H9 (cell line): ENCODE data around the gene SLC6A19. TPM values are rescaled to one million over a fixed set of nuclear protein-coding genes. Genes with fewer than 3 reads are reported as not detected.

ENCODE experiments used
- DNase-seq: peaks from one replicate; pipeline ENCODE4 v3.0.0-alpha.2; 2017
- H2AFZ ChIP-seq: one replicate; pipeline ENCODE4 v1.6.1; 2013; ENCODE audit warnings: mild to moderate bottlenecking, low read length, control low read depth, moderate library complexity
- H2AK5ac ChIP-seq: 2 replicates; pipeline ENCODE4 v1.6.1; 2013; ENCODE audit warnings: low read length, control low read depth, mixed read lengths; ENCODE audit not compliant: insufficient read length
- H2BK120ac ChIP-seq: one replicate; pipeline ENCODE4 v1.6.1; 2013; ENCODE audit warnings: low read depth, mild to moderate bottlenecking, low read length, control low read depth, inconsistent platforms; ENCODE audit not compliant: poor library complexity, severe bottlenecking
- H2BK12ac ChIP-seq: 2 replicates; pipeline ENCODE4 v1.6.1; 2013; ENCODE audit warnings: low read length, control low read depth, mixed read lengths, low read depth; ENCODE audit not compliant: insufficient read length
- H2BK15ac ChIP-seq: 2 replicates; pipeline ENCODE4 v1.6.1; 2013; ENCODE audit warnings: low read depth, low read length, control low read depth
- H2BK20ac ChIP-seq: one replicate; pipeline ENCODE4 v1.6.1; 2013; ENCODE audit warnings: low read depth, mild to moderate bottlenecking, low read length, control low read depth, inconsistent platforms; ENCODE audit not compliant: poor library complexity, severe bottlenecking
- H2BK5ac ChIP-seq: 2 replicates; pipeline ENCODE4 v1.6.1; 2013; ENCODE audit warnings: low read length, control low read depth, mixed read lengths; ENCODE audit not compliant: insufficient read length
- H3K14ac ChIP-seq: 2 replicates; pipeline ENCODE4 v1.6.1; 2013; ENCODE audit warnings: low read length, control low read depth; ENCODE audit not compliant: insufficient read depth
- H3K18ac ChIP-seq: 2 replicates; pipeline ENCODE4 v1.6.1; 2013; ENCODE audit warnings: low read depth, mild to moderate bottlenecking, mixed read lengths, low read length, control low read depth; ENCODE audit not compliant: insufficient read length
- H3K23ac ChIP-seq: 2 replicates; pipeline ENCODE4 v1.6.1; 2013; ENCODE audit warnings: low read length, control low read depth, mixed read lengths, low read depth; ENCODE audit not compliant: insufficient read length
- H3K23me2 ChIP-seq: 2 replicates; pipeline ENCODE4 v1.6.1; 2013; ENCODE audit warnings: low read depth, mild to moderate bottlenecking, mixed read lengths, low read length, control low read depth; ENCODE audit not compliant: insufficient read length, poor library complexity, severe bottlenecking
- H3K27ac ChIP-seq: 2 replicates; pipeline ENCODE4 v1.5.1; 2013; ENCODE audit warnings: low read length, control low read depth, mixed read lengths, low read depth; ENCODE audit not compliant: insufficient read length
- H3K27me3 ChIP-seq: 2 replicates; pipeline ENCODE4 v1.6.1; 2013; ENCODE audit warnings: low read length, control low read depth, inconsistent platforms; ENCODE audit not compliant: insufficient read depth
- H3K4ac ChIP-seq: 2 replicates; pipeline ENCODE4 v1.6.1; 2013; ENCODE audit warnings: low read depth, mild to moderate bottlenecking, control low read depth, inconsistent platforms, low read length, moderate library complexity
- H3K4me1 ChIP-seq: 2 replicates; pipeline ENCODE4 v1.6.1; 2013; ENCODE audit warnings: low read length, control low read depth, inconsistent platforms; ENCODE audit not compliant: insufficient read depth
- H3K4me2 ChIP-seq: 2 replicates; pipeline ENCODE4 v1.6.1; 2013; ENCODE audit warnings: low read length, control low read depth, mixed read lengths; ENCODE audit not compliant: insufficient read length, insufficient read depth
- H3K56ac ChIP-seq: 2 replicates; pipeline ENCODE4 v1.6.1; 2013; ENCODE audit warnings: low read depth, mild to moderate bottlenecking, mixed read lengths, low read length, control low read depth; ENCODE audit not compliant: insufficient read length
- H3K79me1 ChIP-seq: 2 replicates; pipeline ENCODE4 v1.6.1; 2013; ENCODE audit warnings: low read depth, mild to moderate bottlenecking, moderate library complexity, low read length, control low read depth, inconsistent platforms; ENCODE audit not compliant: insufficient read depth, poor library complexity, severe bottlenecking
- H3K79me2 ChIP-seq: 2 replicates; pipeline ENCODE4 v1.6.1; 2013; ENCODE audit warnings: low read length, control low read depth, inconsistent platforms; ENCODE audit not compliant: insufficient read depth
- H3K9ac ChIP-seq: 2 replicates; pipeline ENCODE4 v1.6.1; 2013; ENCODE audit warnings: low read length, control low read depth, mixed read lengths; ENCODE audit not compliant: insufficient read length; ENCODE audit errors: extremely low read depth
- H3K9me3 ChIP-seq: one replicate; pipeline ENCODE4 v1.6.1; 2013; ENCODE audit warnings: low read depth, low read length, inconsistent platforms; ENCODE audit not compliant: control insufficient read depth
- H3T11ph ChIP-seq: one replicate; pipeline ENCODE4 v1.6.1; 2013; ENCODE audit warnings: mild to moderate bottlenecking, low read length, control low read depth, inconsistent platforms
- H4K20me1 ChIP-seq: one replicate; pipeline ENCODE4 v1.6.1; 2013; ENCODE audit not compliant: control insufficient read depth, insufficient read length, insufficient read depth
- H4K5ac ChIP-seq: 2 replicates; pipeline ENCODE4 v1.6.1; 2013; ENCODE audit warnings: low read depth, mild to moderate bottlenecking, mixed read lengths, low read length, control low read depth; ENCODE audit not compliant: insufficient read length
- H4K8ac ChIP-seq: replicated peaks from 2 replicates; pipeline ENCODE4 v1.6.1; 2013; ENCODE audit warnings: low read length, control low read depth, mixed read lengths, low read depth; ENCODE audit not compliant: insufficient read length
- H4K91ac ChIP-seq: 2 replicates; pipeline ENCODE4 v1.6.1; 2013; ENCODE audit warnings: low read depth, mild to moderate bottlenecking, moderate library complexity, mixed read lengths, low read length, control low read depth; ENCODE audit not compliant: insufficient read length
- H3K27ac Mint-ChIP-seq, 3 experiments: 2 replicates in 2 of 3; 3 replicates in 1 of 3; pipeline ENCODE4 v1.8.0; 2020 to 2021; ENCODE audit warnings: mixed read lengths in 3 of 3, mild to moderate bottlenecking in 1 of 3, moderate library complexity in 1 of 3
- H3K27me3 Mint-ChIP-seq: 2 replicates; pipeline ENCODE4 v1.8.0; 2021; ENCODE audit warnings: low read depth, mild to moderate bottlenecking, moderate library complexity, mixed read lengths
- H3K36me3 Mint-ChIP-seq, 3 experiments: 2 replicates in 2 of 3; 3 replicates in 1 of 3; pipeline ENCODE4 v1.8.0; 2020 to 2021; ENCODE audit warnings: low read depth in 3 of 3, mixed read lengths in 3 of 3; ENCODE audit not compliant: insufficient read depth in 1 of 3
- H3K4me1 Mint-ChIP-seq, 2 experiments: 2 replicates each; pipeline ENCODE4 v1.8.0; 2020; ENCODE audit warnings: mixed read lengths in 2 of 2
- H3K4me3 Mint-ChIP-seq, 2 experiments: 2 replicates in 1 of 2; 3 replicates in 1 of 2; pipeline ENCODE4 v1.8.0; 2020 to 2021; ENCODE audit warnings: mild to moderate bottlenecking in 2 of 2, mixed read lengths in 2 of 2, moderate library complexity in 1 of 2
- H3K9me3 Mint-ChIP-seq, 2 experiments: 2 replicates in 1 of 2; 3 replicates in 1 of 2; pipeline ENCODE4 v1.8.0; 2020; ENCODE audit warnings: mild to moderate bottlenecking in 2 of 2, mixed read lengths in 2 of 2, moderate library complexity in 1 of 2
- CTCF ChIP-seq: fragments of 200-600 bp; sonication (generic); conservative IDR thresholded peaks from 3 replicates; pipeline ENCODE4 v1.8.0; 2021; ENCODE audit warnings: antibody characterized with exemption, mild to moderate bottlenecking
- WGBS: extraction: QIAGEN DNeasy Blood & Tissue Kit; methylation state at CpG from one replicate; pipeline ENCODE4 v1.1.7; 2013; ENCODE audit warnings: missing lambda C conversion rate, low lambda C conversion rate, mixed read lengths; ENCODE audit not compliant: insufficient read length; ENCODE audit errors: extremely low coverage; 5-methylcytosine and 5-hydroxymethylcytosine counted together
- total RNA-seq: library from RNA; stranded (reverse); gene quantifications from 2 replicates; pipeline ENCODE4 v1.2.1, GENCODE V29; 2021

Gene SLC6A19
- total RNA-seq, 1 experiment from 2014 or later: not detected

GRCh38 chr5:1195916-1196315 lies 5.5 kb upstream of the SLC6A19 start:
- H3K9me3 Mint-ChIP-seq: no peaks in the 10 kb centered on the region
- no CpG with 5 or more reads among the region's 24 CpGs for WGBS

More at GRCh38 chr5:1195916-1196315, 5.5 kb upstream of the SLC6A19 start:
- H3K23me2 ChIP-seq: no peaks in the 10 kb centered on the region
- no peak for DNase-seq
- no peak overlapping the region for H3K9ac ChIP-seq
- no peak overlapping the region for H3K4me3 Mint-ChIP-seq
- H3K4ac ChIP-seq: no peak overlapping the region
- H3K14ac ChIP-seq: no peak overlapping the region
- no peak overlapping the region for H2BK120ac ChIP-seq
- H4K91ac ChIP-seq: no peak overlapping the region
- H3K27ac ChIP-seq: no peak overlapping the region
- H2BK5ac ChIP-seq: no peak overlapping the region
- no peak overlapping the region for H4K5ac ChIP-seq
- H3K27me3 ChIP-seq: no peaks in the 10 kb centered on the region
- no peak overlapping the region for H2AFZ ChIP-seq
- H3K36me3 Mint-ChIP-seq: no peaks in the 10 kb centered on the region
- H2BK15ac ChIP-seq: no peak overlapping the region
- no peaks in the 10 kb centered on the region for H3K4me1 ChIP-seq
- H3K9me3 ChIP-seq: no peaks in the 10 kb centered on the region
- no peak overlapping the region for H3K56ac ChIP-seq
- H2BK12ac ChIP-seq: no peak overlapping the region
- no peak overlapping the region for H2AK5ac ChIP-seq
- H3K23ac ChIP-seq: no peak overlapping the region
- no peak overlapping the region for H3T11ph ChIP-seq
- no peaks in the 10 kb centered on the region for H3K79me2 ChIP-seq
- 0 out of 4 replicates have a peak, but pooled peaks cover 0 to under 1% of the 10 kb centered on the region in 2 experiments for H3K4me1 Mint-ChIP-seq
- no peak overlapping the region for H2BK20ac ChIP-seq
- H3K18ac ChIP-seq: no peak overlapping the region
- H4K20me1 ChIP-seq: no peaks in the 10 kb centered on the region
- no peak for TF ChIP-seq CTCF
- peaks cover 10% of the 10 kb centered on the region for H3K27me3 Mint-ChIP-seq
- H3K79me1 ChIP-seq: no peaks in the 10 kb centered on the region
- H3K27ac Mint-ChIP-seq: no peak overlapping the region
- no peak overlapping the region for H3K4me2 ChIP-seq
- H4K8ac ChIP-seq: no peak overlapping the region
